Smooth muscle cell (in vitro differentiated cells): ENCODE results near the gene C1QA. TPM values are rescaled to one million over a fixed set of nuclear protein-coding genes. Genes with fewer than 3 reads are reported as not detected.
"Not testable (repeated sequence)": the region's sequence is repeated elsewhere in the genome, so short reads cannot be mapped to it uniquely, and the experiment has no call there.

Source experiments
- DNase-seq: peaks from one replicate; lab custom pipeline; 2025; ENCODE audit not compliant: unreplicated experiment; lab: John Stamatoyannopoulos, UW
- H2AFZ ChIP-seq: fragments of 200-600 bp; sonication (generic); 2 replicates; pipeline ENCODE4 v1.6.0; 2016; ENCODE audit warnings: antibody characterized with exemption, low read depth, mild to moderate bottlenecking
- H3F3A ChIP-seq: fragments of 200-600 bp; sonication (generic); 2 replicates; pipeline ENCODE4 v1.6.0; 2017; ENCODE audit warnings: antibody characterized with exemption, low read depth
- H3K27ac ChIP-seq: fragments of 200-600 bp; sonication (generic); 2 replicates; pipeline ENCODE4 v1.5.1; 2016; ENCODE audit warnings: low read depth, mild to moderate bottlenecking
- H3K27me3 ChIP-seq: fragments of 200-600 bp; sonication (generic); 2 replicates; pipeline ENCODE4 v1.6.1; 2016; ENCODE audit warnings: low read depth, mild to moderate bottlenecking
- H3K36me3 ChIP-seq: fragments of 200-600 bp; sonication (generic); 2 replicates; pipeline ENCODE4 v1.5.1; 2016; ENCODE audit warnings: low read depth
- H3K4me1 ChIP-seq: fragments of 200-600 bp; sonication (generic); 2 replicates; pipeline ENCODE4 v1.5.1; 2016; ENCODE audit warnings: low read depth
- H3K4me2 ChIP-seq: fragments of 200-600 bp; sonication (generic); 2 replicates; pipeline ENCODE4 v1.6.0; 2016; ENCODE audit warnings: mild to moderate bottlenecking
- H3K4me3 ChIP-seq: fragments of 200-600 bp; sonication (generic); 2 replicates; pipeline ENCODE4 v1.5.1; 2016; ENCODE audit warnings: mild to moderate bottlenecking
- H3K79me2 ChIP-seq: fragments of 200-600 bp; sonication (generic); 2 replicates; pipeline ENCODE4 v1.6.0; 2016; ENCODE audit warnings: low read depth, mild to moderate bottlenecking
- H3K9ac ChIP-seq: fragments of 200-600 bp; sonication (generic); 2 replicates; pipeline ENCODE4 v1.6.0; 2016; ENCODE audit warnings: low read depth
- H3K9me3 ChIP-seq: fragments of 200-600 bp; sonication (generic); replicated peaks from 2 replicates; pipeline ENCODE4 v1.5.1; 2016; ENCODE audit warnings: low read depth
- H4K20me1 ChIP-seq: fragments of 200-600 bp; sonication (generic); 2 replicates; pipeline ENCODE4 v1.6.0; 2016; ENCODE audit warnings: low read depth
- WGBS: methylation state at CpG from one replicate; pipeline ENCODE4 v1.1.7; 2016; ENCODE audit warnings: low lambda C conversion rate; 5-methylcytosine and 5-hydroxymethylcytosine counted together
- polyA plus RNA-seq: library from polyadenylated mRNA; unstranded; fragments of >200 nt; fragmentation: Nextera tagmentation; extraction: Ambion mirVana; gene quantifications from 2 replicates; pipeline ENCODE4 v1.2.1, GENCODE V29; 2016
- total RNA-seq: library from RNA; depleted of rRNA; stranded (reverse); fragments of >200 nt; gene quantifications from 2 replicates; pipeline ENCODE4 v1.2.3, GENCODE V29; 2014
- TF ChIP-seq, protein P1 (sequence below): fragments of 200-600 bp; sonication (generic); IDR thresholded peaks from 2 replicates; pipeline ENCODE4 v1.5.1; 2017; ENCODE audit warnings: borderline replicate concordance, mild to moderate bottlenecking, antibody characterized with exemption; ENCODE audit not compliant: insufficient read depth, poor library complexity, severe bottlenecking

Gene C1QA
- total and polyA plus RNA-seq, 2 experiments from 2014 or later: not detected

DNA sequence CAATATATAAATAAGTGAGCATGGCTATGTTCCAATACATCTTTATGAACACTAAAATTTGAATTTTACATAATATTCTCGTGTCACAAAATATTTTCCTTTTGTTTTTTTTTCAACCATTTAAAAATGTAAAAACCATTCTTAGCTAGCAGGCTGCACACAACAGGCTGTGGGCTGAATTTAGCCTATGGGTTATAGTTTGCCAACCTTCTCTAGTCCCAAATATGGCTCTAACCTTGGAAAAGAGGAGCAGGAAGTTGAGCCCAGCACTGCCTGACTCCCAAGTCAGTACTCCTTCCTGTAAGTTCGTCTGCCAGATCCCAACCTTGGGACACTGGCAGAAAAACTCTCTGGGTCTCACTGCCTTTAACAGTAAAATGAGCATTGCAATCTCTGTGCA is 30.0 kb downstream of the C1QA start:
- TF ChIP-seq, protein P1, sequence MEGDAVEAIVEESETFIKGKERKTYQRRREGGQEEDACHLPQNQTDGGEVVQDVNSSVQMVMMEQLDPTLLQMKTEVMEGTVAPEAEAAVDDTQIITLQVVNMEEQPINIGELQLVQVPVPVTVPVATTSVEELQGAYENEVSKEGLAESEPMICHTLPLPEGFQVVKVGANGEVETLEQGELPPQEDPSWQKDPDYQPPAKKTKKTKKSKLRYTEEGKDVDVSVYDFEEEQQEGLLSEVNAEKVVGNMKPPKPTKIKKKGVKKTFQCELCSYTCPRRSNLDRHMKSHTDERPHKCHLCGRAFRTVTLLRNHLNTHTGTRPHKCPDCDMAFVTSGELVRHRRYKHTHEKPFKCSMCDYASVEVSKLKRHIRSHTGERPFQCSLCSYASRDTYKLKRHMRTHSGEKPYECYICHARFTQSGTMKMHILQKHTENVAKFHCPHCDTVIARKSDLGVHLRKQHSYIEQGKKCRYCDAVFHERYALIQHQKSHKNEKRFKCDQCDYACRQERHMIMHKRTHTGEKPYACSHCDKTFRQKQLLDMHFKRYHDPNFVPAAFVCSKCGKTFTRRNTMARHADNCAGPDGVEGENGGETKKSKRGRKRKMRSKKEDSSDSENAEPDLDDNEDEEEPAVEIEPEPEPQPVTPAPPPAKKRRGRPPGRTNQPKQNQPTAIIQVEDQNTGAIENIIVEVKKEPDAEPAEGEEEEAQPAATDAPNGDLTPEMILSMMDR: no peak
- Histone ChIP-seq H3K4me1 (no peaks in the 10 kb centered on the region), H3K79me2 (no peaks in the 10 kb centered on the region), H3K36me3 (no peaks in the 10 kb centered on the region), H4K20me1 (no peaks in the 10 kb centered on the region), H2AFZ (no peak overlapping the region), H3K27me3 (peaks cover 60% of the 10 kb centered on the region), H3F3A (no peaks in the 10 kb centered on the region), H3K27ac (no peak overlapping the region), H3K4me2 (no peak overlapping the region), H3K4me3 (no peak overlapping the region), H3K9ac (no peak overlapping the region), H3K9me3 (no peaks in the 10 kb centered on the region)
- 64% methylated on average over 2 of the region's 2 CpGs for WGBS
- DNase-seq: no peak

GRCh38 chr1:22668840-22669239 is 32.4 kb downstream of the C1QA start:
- H3K4me3 ChIP-seq, H3K9me3 ChIP-seq, DNase-seq, H3K27ac ChIP-seq, H3K4me1 ChIP-seq, H3F3A ChIP-seq, H3K4me2 ChIP-seq, H3K79me2 ChIP-seq, H3K36me3 ChIP-seq, H4K20me1 ChIP-seq, H2AFZ ChIP-seq, H3K9ac ChIP-seq: not testable (repeated sequence)
- WGBS: 88% methylated on average over 2 of the region's 2 CpGs
- H3K27me3 ChIP-seq: peaks cover 70% of the 10 kb centered on the region

GRCh38 chr1:22670352-22670975 is 34.0 kb downstream of the C1QA start:
- TF ChIP-seq, protein P1: no peak
- Histone ChIP-seq H3K27ac (no peak overlapping the region), H3K79me2 (no peaks in the 10 kb centered on the region), H3K4me3 (no peak overlapping the region), H4K20me1 (no peaks in the 10 kb centered on the region), H3K4me1 (peaks cover 11% of the 10 kb centered on the region), H3K27me3 (peaks cover 64% of the 10 kb centered on the region), H3K9me3 (no peaks in the 10 kb centered on the region), H2AFZ (no peak overlapping the region), H3F3A (no peaks in the 10 kb centered on the region), H3K36me3 (no peaks in the 10 kb centered on the region), H3K9ac (no peak overlapping the region), H3K4me2 (no peak overlapping the region)
- WGBS: 61% methylated on average over 12 of the region's 12 CpGs
- no peak for DNase-seq

- Histone ChIP-seq H3K79me2 (no peaks in the 10 kb centered on the region), H3K27ac (no peak overlapping the region), H3K4me1 (peaks cover 14% of the 10 kb centered on the region), H3K4me2 (no peak overlapping the region), H4K20me1 (no peaks in the 10 kb centered on the region), H3K27me3 (peaks cover 58% of the 10 kb centered on the region), H3K9me3 (no peaks in the 10 kb centered on the region), H3F3A (no peaks in the 10 kb centered on the region), H3K36me3 (no peaks in the 10 kb centered on the region), H3K9ac (no peak overlapping the region), H3K4me3 (no peak overlapping the region), H2AFZ (no peak overlapping the region)
- 81% methylated on average over 4 of the region's 4 CpGs for WGBS
- TF ChIP-seq, protein P1: no peak
- no peak for DNase-seq
These were observed 35.6 kb downstream of the C1QA start for GRCh38 chr1:22671999-22672398.
